Measurements from ENCODE around the gene TBL3. TPM values are rescaled to one million over a fixed set of nuclear protein-coding genes. Genes with fewer than 3 reads are reported as not detected.

TBL3 gene
- total RNA-seq, 1 donor from 2014 or later = 59.4 TPM

DNA sequence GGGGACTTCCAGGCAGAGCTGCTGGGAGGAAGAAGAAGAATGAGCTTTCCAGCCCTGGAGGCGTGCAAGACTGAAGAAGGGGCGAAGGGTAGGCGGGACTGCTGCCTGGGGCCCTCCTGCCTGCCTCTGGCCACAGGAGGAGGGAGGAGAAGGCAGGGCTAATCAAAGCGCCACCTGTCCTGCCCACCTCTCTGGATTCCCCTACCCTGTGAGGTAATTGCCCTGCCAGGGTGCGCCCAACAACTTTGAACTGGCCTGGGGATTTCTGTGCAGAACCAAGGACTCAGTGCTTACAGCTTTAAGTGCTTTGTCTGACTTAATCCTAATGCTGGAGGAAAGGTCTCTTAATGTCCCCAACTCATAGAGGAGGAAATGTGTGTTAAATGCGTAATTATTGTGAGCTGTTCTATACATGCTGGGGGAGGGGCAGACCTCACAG is 9.6 kb downstream of the TBL3 start, which contains the start of gene NOXO1:
Gene NOXO1, minus strand, starts transcription at position 72 of the 439 bp plus-strand sequence. CDS start 290 bp downstream, outside the sequence.
- DNase-seq (ENCODE audit: extremely low read depth, low read depth, low spot score) = no peak

DNA sequence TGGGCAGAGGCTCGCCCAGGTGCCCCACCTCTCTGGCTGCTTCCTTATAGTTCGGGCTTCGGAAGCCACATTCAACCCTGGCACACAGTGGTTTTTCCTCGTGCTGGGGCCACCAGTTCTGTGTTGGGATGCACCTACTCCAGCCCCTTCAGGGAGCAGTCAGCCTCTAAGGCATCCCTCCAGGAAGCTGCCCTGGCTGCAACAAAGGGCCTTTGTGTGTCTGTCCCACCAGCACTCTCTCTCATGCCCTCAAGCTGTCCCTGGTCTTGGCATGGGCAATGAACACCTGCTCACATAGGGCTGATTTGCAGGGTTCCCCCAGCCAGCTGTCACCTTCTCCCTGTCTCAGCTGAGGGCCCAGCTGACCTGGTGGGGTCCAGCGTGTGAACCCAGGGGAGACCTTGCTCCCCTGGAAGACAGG is 10.2 kb downstream of the TBL3 start:
- no peak for DNase-seq (ENCODE audit: extremely low read depth, low read depth, low spot score)

DNA sequence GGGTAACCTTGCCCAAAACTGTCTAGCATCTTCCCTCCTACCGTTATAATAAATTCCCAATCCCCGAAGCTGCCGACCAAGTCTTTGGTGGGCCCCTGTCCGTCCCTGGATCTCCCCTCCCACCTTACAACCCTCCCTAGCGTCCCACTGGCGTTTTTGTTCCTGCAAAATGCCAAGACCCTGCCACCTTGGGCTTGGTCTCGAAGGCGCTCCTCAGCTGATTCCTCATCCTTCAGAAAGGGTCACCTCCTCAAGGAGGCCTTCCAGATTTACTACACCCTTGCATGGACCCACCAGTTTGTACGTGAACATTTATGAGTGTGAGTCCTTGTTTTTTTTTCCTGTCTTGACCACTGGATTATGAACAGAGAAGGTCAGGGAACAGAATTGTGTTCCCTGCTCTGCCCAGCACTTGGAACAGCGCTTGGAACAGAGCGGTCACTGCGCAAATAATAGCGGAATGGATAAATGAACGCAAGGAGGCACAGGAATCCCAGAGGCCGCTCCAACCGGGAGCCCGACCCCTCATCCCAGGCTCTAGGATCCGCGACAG is 11.2 kb downstream of the TBL3 start:
- DNase-seq (ENCODE audit: extremely low read depth, low read depth, low spot score) = no peak

DNA sequence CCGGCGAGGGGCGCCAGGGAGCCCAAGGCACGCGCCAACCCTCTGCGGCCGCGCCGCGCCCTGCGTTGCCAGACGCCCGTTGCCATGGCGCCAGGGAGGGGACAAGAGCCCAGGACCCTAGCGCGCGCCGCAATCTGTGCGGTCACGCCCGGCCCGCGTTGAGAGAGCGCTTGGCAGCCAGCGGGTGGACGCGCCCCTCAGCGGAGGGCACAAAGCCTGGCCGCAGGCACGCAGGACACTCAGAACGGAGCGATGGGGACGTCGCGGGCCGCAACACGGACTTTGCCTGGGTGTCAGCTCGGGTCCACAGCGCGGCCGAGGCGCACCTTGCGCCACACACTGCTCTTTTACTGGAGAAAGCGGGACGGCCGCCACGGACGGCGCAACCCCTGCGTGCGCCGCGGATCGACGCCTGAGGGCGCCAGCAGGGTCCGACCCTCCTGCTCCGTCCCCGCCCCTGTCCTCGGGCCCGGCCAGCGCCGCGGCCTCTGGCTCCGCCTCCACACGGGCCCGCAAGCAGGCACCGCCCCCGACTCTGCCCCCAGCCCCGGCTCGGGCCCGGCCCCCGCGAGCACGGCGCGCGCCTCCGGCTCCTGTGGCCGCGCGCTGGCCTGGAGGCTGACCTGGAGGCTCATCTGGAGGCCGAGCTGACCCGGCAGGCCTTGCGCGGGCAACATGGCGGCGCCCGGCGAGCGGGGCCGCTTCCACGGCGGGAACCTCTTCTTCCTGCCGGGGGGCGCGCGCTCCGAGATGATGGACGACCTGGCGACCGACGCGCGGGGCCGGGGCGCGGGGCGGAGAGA is 11.9 kb downstream of the TBL3 start, which contains the start of gene GFER:
Gene GFER, plus strand, starts transcription at position 650 of the 803 bp plus-strand sequence. Its CDS starts 26 bp downstream, at position 676.
- no peak for DNase-seq (ENCODE audit: extremely low read depth, low read depth, low spot score)

DNA sequence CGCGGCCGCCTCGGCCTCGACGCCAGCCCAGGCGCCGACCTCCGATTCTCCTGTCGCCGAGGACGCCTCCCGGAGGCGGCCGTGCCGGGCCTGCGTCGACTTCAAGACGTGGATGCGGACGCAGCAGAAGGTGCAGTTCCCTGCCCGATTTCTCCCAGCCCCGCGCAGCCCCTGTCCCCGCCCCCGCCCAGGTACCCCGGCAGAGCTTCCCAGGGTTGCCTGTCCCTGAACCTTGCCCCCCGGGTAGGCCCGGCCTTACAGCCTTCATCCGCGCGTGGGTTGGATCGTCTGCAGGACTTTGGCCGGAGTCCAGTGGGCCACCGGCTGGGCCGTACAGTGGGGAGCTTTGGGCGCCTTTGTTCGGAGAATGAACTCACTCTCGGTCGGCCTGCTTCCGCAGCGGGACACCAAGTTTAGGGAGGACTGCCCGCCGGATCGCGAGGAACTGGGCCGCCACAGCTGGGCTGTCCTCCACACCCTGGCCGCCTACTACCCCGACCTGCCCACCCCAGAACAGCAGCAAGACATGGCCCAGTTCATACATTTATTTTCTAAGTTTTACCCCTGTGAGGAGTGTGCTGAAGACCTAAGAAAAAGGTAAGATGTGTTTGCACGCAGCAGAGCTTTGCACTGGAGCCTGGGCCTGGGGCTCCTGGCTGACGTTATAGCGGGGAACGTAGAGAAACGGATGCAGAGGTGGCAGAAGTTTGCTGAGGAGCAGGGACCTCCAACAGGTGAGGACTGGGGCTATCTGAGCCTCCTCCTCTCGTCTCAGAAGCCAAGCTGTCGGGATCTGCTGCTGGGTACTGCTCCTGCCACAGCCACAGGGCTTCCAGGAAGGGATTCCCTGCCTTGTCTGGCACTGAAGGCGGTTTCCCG is 12.7 kb downstream of the TBL3 start:
- DNase-seq (ENCODE audit: extremely low read depth, low read depth, low spot score) = no peak

DNA sequence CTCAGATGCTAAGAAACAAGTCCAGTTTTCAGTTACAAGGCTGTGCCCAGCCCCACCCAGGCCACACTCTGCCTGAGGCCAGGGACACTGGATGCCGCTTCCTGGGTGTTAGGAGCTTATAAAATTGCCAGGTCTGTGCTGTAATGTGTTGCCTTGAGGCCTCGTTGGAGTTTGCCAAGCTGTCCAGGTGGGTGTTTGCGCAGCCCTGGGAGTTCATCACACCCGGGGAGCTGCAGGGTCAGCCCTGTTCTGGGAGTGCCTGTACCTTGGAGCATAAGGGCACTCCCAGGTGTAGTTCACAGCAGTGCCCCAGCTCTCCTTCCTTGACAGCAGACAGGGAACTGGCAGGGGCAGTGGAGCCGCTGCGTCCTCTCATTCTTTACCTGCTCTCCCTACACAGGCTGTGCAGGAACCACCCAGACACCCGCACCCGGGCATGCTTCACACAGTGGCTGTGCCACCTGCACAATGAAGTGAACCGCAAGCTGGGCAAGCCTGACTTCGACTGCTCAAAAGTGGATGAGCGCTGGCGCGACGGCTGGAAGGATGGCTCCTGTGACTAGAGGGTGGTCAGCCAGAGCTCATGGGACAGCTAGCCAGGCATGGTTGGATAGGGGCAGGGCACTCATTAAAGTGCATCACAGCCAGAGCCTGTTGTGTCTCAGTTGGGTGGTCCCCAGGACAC is 13.8 kb downstream of the TBL3 start:
- no peak for DNase-seq (ENCODE audit: extremely low read depth, low read depth, low spot score)

DNA sequence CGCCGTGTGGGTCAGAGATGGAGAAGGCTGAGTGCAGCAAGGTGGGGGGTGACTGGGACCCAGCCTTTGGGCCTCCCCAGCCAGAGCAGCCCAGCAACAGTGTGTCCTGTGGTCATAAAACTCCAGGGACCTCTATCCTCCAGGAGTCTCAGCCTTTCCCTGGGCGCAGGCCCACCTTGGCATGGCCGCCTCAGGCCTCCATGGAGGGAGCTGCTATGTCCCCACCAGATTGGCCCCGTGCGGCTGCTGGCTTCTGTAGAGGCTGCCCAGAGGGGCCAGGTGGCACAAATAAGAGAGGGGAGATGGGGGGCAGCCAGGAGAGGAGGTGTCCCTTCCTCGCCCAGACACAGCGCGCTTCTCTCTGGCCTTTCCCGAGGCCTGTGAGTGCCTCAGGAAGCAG is 15.3 kb downstream of the TBL3 start:
- no peak for DNase-seq (ENCODE audit: extremely low read depth, low read depth, low spot score)

DNA sequence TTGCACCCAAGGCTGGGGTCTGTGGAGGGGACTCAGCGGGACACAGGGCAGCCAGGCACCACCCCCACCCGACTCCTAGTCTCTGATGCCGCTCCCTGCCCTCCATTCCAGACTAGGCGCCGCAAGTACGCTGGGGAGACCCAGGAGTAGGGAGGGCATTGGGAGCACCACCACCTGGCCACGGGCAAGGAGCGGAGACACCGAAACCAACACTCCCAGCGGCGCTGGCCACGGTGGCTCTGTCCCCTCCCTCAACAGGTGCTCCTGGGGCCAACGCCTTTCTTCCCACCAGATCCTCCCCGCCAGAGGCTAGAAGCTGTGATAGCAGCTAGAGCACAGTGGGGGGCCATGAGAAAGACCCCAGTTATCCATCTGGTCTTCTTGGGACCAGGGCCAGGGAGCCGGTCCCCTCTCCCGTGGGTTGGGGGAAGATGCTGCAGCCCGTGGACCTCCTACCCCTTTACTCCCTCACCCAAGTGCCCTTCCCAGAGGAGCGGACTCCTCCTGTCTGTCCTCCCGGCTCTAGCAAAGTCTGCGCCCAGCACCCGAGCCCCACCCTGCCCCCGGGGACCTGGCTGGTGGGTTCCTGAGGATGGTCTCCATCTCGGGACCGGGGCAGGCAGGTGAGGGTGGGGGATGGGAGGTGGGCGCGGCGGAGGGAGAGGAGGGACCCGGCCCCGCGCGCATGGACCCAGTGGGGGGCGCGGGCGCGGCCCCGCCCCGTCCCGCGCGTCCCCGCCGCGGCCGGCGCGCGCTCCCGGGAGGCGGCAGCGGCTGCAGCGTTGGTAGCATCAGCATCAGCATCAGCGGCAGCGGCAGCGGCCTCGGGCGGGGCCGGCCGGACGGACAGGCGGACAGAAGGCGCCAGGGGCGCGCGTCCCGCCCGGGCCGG is 17.6 kb downstream of the TBL3 start, which contains the start of gene SYNGR3:
Gene SYNGR3, plus strand, starts transcription at position 762 of the 892 bp plus-strand sequence. CDS start 133 bp downstream, outside the sequence.
- no peak for DNase-seq (ENCODE audit: extremely low read depth, low read depth, low spot score)

DNA sequence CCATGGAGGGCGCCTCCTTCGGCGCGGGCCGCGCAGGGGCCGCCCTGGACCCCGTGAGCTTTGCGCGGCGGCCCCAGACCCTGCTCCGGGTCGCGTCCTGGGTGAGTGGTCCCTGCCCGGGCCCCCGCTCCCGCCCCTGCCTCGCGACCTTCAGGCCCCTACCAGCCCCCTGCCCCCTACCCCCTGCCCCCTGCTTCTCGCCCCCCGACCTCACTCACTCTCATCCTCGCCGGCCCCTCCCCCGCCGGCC is 18.2 kb downstream of the TBL3 start:
- no peak for DNase-seq (ENCODE audit: extremely low read depth, low read depth, low spot score)

DNA sequence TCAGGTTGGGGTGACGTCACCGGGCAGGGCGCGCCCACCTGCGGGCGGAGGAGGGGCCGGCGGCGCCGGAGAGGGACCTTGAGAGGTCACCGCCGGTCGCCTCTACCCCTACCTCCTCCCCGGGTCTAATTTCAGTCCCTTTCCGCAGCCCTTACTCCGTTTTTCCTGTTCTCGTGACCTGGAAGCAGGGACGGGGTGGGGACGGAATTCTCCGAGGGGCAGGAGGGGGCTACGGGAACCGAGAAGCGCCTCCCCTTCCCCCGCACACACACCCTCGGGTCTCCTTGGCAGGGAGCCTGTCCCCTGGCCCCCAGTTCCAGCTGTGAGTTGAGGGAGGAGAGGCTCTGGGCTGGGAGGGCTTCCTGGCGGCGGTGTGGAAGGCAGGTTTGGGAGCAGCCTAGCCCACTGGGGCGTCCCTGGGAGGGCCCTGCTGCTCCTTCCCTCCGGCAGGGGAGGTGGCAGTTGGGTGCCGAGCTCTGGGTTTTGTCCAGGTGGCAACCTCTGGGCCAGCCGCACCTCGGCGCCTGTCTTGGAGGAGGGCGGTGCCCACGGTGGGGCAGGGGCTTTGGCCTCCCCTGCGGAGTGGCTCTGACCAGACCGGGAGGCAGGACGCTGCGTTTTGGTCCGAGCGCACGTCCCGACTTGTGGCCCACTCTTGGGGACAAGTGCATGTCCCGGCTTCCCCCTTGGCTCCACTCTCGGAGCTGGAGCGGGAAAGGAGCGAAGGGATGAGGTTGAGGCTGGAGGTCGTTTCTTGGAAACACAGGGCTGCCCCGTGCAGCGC is 18.7 kb downstream of the TBL3 start:
- DNase-seq (ENCODE audit: extremely low read depth, low read depth, low spot score) = no peak

DNA sequence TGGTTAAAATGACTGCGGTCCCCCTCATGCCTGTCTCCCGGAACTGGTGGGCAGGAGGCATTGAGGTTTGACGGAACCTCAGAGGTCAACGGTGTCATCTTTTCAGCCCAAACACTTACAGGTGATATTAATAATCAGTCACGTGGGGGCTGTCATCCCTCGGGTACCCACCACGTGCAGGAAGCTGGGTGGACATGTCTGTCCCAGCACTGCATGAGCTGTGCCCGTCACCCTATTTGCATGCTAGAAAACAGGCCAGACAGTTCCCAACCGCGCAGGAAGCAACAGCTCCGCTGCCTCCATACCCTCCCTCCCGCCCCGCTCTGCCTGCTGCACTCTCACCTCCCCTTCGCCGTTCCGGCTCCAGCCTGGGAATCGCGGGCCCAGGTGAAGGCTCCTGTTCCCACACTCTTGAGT is 19.3 kb downstream of the TBL3 start:
- no peak for DNase-seq (ENCODE audit: extremely low read depth, low read depth, low spot score)

DNA sequence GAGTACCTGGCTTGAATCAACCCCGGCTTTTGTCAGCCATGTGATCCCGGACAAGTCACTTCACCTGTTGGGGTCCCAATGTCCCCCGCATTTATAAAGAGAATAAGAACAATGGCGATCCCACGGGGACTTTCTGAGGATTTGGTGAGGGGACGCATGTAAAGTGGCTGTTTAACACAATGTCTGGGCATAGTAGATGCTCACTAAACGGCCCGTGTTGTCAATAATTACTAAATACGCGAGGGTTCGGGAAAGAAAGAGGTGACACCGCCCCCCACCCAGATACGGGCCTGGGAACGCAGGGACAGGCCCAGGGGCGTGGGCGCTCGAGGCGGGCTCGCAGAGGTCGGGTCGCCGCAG is 19.7 kb downstream of the TBL3 start:
- no peak for DNase-seq (ENCODE audit: extremely low read depth, low read depth, low spot score)

DNA sequence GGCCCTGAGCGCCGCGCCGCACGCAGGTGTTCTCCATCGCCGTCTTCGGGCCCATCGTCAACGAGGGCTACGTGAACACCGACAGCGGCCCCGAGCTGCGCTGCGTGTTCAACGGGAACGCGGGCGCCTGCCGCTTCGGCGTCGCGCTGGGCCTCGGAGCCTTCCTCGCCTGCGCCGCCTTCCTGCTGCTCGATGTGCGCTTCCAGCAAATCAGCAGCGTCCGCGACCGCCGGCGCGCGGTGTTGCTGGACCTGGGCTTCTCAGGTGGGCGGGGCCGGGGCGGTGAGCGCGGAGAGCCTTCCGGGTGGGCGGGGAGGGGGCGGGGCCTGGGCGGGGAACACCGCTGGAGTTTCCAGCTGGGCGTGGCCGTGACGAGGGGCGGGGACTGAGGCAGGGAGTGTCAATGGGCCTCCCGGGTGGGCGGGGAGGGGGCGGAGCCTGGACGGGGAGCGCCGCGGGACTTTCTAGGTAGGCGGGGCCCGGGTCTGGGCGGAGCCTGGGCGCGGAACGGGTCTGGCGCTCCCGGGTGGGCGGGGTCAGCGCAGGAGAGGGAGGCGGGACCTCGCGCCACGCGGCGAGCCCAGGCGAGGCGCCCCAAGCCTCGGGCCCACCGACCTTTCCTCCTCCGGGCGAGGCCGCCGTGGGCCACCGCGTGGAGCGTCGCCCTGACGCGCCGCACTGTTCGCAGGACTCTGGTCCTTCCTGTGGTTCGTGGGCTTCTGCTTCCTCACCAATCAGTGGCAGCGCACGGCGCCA is 20.3 kb downstream of the TBL3 start:
- no peak for DNase-seq (ENCODE audit: extremely low read depth, low read depth, low spot score)

DNA sequence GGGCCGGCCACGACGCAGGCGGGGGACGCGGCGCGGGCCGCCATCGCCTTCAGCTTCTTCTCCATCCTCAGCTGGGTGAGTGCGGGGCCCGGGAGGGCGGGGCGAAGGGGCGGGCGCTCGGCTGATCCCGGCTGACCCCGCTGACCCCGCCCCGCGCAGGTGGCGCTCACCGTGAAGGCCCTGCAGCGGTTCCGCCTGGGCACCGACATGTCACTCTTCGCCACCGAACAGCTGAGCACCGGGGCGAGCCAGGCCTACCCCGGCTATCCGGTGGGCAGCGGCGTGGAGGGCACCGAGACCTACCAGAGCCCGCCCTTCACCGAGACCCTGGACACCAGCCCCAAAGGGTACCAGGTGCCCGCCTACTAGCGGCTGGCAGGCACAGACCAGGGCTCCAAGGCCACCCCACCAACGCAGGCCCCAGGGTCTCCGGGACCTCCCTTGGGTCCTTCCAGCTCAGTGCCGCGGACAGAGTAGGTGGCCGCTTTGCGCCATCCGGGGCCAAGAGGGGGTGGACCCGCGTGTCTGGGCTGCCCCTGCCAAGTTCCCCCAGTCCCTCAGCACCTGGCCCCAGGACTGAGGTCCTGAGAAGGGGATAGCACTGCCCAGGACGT is 21.0 kb downstream of the TBL3 start:
- DNase-seq (ENCODE audit: extremely low read depth, low read depth, low spot score) = no peak

DNA sequence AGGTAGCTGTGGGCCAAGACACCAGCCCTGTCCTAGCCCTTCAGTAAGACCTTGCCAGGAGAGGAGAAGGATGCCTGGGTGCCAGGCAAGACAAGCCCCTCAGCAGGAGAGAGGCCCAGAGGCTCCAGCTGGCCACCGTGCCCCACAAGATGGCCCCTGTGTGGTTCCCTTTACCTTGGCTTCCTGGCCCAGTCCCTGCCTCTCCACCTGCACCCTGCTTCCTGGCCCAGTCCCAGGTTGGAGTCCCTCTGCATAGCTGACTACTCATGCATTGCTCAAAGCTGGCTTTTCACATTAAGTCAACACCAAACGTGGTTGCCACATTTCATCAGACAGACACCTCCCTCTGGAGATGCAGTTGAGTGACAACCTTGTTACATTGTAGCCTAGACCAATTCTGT is 21.9 kb downstream of the TBL3 start:
- no peak for DNase-seq (ENCODE audit: extremely low read depth, low read depth, low spot score)

DNA sequence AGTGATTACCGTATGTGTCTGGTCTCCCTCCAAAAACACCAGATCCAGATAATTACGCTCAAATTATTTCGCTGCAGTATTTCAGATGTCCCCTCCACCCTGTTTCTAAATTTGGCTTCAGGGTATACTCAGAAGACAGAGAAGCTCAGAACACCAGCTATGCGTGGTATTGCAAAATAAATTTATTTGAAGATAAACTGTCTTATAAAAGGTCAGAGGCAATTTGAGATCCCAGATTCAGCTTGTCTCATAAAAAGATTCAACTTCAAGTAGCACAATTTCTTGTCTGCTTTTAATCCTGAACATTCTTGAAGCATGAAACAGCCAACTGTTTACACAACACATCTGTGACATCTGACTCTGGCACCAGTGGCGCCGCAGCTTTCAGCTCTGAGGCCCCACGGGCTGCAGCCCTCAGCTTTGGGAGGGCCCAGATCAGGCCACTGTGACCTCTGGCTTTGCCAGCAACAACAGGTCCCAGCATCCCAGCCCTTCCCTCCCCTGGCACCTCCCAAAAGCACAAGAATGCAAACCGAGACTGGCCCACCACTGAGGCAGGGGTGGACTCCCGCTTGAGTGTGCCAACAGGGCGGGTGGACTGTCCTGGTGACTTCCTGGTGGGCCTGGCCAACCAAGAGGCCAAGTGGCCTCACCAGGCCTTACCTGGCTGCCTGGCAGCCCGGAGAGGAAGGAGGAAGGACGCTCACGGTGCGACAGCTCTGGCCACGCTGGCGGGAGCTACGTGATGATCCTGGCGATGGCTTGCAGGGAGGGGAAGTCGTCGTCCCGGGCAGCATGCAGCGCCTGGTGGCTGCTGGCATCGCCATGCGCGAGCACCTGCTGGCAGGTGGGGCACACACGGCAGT is 25.9 kb downstream of the TBL3 start:
- no peak for DNase-seq (ENCODE audit: extremely low read depth, low read depth, low spot score)

DNA sequence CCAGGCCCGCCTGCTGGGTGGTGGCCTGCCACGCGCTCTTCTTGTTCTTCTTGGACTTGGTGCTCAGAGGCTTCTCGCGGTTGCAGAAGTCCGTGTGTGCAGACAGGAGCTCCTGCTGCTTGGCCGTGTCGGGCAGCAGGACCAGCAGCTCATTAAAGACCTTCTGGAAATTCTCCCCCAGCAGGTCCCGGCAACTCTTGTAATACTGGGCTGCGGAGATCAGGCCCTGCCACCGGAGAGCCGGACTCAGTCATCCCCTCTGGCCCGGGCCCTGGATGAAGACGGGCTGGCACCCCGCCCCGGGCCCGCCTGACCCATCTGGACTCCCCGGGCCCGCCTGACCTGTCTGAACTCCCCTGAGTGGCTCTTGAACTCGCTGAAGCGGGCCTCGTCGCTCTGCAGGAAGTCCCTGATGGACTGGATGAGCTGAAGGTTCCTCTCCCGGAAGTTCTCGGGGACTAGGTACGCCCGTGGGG is 26.5 kb downstream of the TBL3 start:
- no peak for DNase-seq (ENCODE audit: extremely low read depth, low read depth, low spot score)
